ENCODE measurements around the gene RPTOR.

RPTOR gene

DNA sequence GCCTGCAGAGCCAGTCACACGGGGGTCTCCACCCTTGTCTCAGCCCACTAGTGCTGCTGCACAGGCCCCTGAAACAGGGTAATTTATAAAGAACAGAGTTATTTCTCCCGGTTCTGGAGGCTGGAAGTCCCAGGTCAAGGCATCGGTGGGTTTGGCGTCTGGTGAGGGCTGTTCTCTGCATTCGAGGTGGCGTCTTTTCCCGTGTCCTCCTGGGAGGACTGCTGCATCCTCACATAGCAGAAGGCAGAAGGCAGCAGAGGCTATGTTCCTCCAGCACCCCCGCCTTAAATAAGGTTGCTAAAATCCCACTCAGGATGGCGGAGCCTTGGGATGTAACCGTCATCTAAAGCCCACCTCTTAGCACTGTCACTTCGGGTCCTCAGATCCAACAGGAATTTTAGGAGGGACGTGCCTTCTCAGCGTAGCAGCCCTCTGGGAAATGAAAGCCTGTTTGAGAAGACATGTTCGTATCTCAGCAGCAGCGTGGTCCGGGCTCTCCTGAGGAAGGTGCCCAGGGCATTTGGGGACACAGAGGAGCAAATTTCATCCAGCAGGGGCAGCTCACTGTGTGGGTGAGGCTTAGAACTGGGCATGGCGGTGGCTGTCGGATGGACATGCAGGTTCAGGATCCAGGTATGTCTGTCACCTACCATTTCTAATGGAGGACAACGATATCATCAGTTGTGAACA is 225.4 kb downstream of the RPTOR start:
- DNase-seq: no peak

DNA sequence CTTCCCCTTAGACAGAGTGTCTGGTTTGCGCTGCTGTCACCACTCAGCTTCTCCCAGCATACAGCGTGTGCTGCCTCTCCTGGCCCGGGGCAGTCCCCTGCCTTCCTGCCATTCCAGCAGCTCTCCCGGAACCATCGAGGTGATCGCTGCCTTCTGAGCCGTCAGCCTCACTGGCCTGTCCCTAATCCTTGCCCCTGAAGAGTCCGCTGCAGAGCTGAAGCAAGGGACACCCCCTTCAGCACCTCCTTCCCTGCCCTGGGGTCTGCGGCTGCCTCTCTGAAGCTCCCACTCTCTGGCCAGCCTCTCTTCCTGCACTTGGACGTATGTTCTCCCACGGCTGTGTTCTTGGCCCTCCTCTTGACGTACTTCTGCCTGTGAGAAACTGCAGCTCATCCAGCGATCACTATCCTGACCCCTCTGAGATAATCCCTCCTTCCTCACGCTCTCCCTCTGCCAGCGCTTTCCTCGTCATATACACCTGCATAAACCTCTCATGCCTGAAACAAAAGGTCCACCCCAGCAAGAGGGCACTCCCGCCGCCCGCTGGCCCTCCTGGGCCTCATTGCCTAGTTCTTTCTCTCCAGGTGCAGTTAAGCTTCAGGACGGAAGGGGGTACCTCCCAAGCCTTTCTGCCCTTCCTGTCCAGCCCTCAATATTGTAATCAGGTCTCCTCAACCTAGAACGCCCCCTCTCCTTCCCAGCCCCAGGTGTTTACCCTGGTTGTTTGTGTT is 226.4 kb downstream of the RPTOR start:
- no peak for DNase-seq

DNA sequence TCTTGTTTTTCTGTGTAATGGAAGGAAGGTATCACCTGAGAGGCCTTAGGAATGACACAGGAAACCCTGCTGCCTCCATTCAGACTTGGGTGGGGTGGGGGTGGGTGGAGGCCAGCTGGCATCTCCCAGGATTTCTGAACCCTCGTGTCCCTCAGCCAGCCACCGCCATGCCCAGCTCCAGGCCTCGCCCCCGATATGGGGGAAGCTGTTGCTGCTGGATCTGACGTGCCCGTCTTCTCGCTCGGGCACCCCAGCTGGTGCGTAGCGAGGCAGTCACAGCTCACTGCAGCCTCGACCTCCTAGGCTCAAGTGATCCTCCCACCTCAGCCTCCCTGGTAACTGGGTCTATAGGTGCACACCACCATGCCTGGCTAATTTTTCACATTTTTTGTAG is 227.0 kb downstream of the RPTOR start:
- no peak for DNase-seq

DNA sequence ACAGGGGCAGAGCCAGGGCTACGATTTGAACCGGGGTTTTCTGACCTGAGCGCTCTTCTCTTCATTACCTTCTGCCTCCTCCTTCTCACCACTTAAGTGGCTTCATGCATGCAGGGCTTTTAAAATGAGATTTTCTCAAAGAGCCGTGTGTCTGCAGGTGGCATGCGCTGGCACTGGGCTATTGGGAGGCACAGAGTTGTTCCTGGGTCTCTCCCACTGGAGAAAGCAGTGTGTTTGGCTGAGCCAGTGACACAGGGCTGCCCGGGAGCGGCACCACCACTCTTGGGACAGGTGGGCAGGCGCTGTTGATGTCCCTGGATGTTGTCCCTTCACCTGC is 228.2 kb downstream of the RPTOR start:
- DNase-seq: no peak

- DNase-seq: no peak
Observed at GRCh38 chr17:80773243-80773991, 228.8 kb downstream of the RPTOR start.

GRCh38 chr17:80774146-80774545 is 229.5 kb downstream of the RPTOR start:
- no peak for DNase-seq

GRCh38 chr17:80774643-80775281 is 230.1 kb downstream of the RPTOR start:
- no peak for DNase-seq

GRCh38 chr17:80775863-80776262 is 231.2 kb downstream of the RPTOR start:
- no peak for DNase-seq

- no peak for DNase-seq
Observed at GRCh38 chr17:80777274-80777673, 232.6 kb downstream of the RPTOR start.

GRCh38 chr17:80778716-80779115 is 234.1 kb downstream of the RPTOR start:
- DNase-seq: no peak

DNA sequence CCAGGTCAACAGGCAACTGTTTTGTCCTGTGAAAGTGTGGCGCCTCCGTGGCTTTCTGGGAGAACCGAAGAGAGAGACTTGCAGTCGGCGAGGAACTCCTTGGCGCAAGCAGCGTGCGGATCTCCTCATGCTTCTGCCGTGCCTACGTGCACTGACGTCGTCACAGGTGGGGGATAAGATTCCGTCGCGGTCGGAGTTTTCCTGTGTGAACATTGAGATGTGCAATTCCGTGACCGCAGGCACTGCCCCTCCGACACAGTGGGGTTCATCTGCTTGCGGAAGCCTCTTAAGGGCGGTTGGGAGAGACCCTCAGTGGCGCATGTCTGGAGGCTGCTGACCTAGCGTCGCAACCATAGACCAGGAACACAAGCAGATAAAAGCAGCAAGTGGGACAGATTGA is 234.7 kb downstream of the RPTOR start:
- no peak for DNase-seq

DNA sequence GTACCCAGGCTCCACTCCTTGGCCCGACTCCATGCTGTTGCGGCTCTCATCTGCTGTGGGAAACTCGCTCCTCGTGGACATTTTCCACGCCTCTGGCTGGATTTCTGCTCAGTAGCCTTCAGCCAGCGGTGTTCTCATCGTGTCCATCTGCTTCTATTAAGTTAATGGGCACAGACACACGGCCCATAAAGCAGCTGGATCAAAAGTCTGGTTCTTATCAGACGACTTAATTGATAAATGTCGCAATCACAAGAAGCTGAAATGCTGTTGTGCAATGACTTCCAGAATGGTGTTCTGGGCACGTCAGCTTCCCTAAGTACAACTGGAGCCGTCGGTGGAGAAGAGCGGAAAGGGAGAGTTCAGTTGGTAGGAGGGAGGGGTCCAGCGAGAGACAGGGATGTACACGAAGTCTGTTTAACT is 235.3 kb downstream of the RPTOR start:
- DNase-seq: no peak

- DNase-seq: no peak
Observed at GRCh38 chr17:80780381-80781198, 236.0 kb downstream of the RPTOR start.

- DNase-seq: no peak
Observed at GRCh38 chr17:80781211-80781610, 236.6 kb downstream of the RPTOR start.

DNA sequence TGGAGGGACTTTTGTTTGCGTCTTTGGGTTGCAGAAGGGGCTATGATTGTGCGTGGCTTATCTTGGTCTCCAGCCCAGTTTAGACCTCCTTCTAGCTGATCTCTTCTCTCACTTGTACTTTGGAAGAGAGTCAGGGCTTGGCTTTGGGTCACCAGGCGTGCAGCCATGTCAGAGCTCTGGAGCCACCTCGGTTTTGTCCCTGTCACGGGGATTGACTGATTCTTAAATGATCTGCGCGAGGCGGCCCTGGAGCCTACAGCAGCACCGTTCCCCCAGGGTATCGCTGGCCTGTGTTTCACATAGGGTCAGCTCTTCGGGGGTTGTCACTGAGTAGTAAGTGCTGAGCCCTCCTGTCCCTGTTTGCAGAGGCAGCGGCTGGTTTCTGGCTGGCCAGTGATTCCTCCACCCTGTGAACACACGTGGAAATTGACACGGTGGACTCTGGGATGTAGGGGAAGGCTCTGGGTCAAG is 237.2 kb downstream of the RPTOR start:
- DNase-seq: no peak

GRCh38 chr17:80782536-80783427 is 238.1 kb downstream of the RPTOR start:
- DNase-seq: no peak

DNA sequence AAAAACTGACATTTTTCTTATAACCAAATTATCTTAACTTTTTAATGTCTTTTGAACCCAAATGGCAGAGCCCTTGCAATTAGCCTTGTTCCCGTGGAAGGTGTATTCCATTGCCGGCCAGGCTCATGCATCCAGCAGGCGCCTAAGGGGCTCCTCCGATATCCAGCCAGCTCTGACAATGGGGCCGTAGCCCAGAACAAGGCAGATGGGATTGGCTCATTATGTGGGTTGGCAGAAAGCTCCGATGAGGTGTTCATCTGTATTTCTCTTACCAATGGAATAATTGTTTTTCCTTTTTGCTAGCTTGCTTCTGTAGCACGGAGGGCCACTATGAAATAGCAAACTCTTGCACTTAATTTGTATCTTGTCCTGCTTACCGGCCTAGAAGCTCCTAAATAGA is 238.8 kb downstream of the RPTOR start:
- DNase-seq: no peak

DNA sequence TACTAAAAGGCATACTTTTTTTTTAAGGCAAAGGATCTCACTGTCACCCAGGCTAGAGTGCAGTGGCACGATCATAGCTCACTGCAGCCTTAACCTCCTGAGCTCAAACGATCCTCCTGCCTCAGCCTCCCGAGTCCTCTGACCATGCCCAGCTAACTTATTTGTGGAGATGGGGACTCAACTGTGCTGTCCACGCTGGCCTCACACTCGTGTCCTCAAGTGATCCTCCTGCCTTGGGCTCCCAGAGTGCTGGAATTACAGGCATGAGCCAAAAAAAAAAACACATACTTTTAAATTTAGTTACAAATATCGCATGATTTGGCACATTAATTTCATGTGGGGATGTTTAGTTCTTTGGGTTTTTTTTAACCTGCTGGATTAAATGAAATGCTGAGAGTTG is 239.3 kb downstream of the RPTOR start:
- no peak for DNase-seq

DNA sequence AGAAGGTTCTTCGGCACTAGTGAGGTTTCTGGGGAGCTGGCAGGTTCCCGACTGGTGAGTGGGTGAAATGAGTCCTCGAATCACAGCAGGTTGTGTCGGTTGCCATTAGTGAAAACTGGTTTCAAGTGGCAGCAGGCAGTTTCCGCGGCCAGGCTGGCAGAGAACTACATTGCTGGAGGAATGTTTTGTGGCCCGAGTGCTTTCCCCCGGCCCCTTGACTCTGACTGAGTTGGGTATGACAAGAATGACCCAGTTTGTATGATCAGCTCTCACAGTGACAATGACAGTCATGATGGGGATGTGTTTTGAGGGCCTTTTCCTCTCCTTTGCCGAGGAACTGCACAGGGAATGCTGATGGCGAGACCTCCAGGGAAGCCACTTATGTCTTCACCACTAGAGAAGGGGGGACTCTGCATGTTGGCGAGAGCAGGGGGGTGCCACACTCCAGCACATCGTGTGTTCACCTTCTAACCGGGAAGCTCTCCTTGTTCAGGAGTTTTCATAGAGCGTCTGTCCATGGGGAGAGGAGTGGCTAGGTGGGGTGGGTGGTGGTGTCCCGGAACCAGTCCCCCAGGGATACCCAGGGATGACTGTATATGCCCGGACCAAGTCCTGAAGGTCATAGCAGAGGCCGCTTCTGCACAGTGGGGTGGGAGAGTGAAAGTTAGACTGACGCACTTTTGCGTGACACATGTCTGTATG is 241.0 kb downstream of the RPTOR start:
- DNase-seq: no peak

GRCh38 chr17:80786470-80786869 is 241.8 kb downstream of the RPTOR start:
- no peak for DNase-seq

DNA sequence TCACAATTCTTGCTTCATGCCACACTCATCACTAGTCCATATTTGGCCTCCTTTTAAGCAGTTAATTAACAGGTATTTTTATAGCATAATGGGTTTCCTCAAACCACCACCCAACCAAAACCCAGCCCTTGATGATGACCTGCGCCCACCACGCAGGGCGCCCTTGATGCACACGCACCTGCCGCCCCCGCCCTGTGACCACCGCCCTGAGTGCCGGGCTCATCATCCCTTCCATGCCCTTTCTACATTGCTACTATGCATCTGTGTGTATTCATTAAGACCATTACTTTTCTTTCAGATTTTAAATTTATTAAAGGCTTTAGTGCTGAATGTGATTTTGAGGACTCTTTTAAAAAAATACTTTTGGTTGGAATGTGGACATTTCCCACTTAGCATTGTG is 242.2 kb downstream of the RPTOR start:
- no peak for DNase-seq
